Fibroblast of skin of left quadriceps (primary cell): ENCODE results near the gene ART3.

ENCODE experiments used
- DNase-seq, 2 experiments: peaks; one replicate each; pipeline ENCODE4 v3.0.0-alpha.2; 2013; ENCODE audit warnings: low read depth in 2 of 2

The ART3 gene

GRCh38 chr4:76067652-76068286 lies 6.7 kb upstream of the ART3 start:
- peak; percentile 44 to 46 for DNase-seq

GRCh38 chr4:76072760-76073159 lies 1.7 kb upstream of the ART3 start:
- DNase-seq, result no peak

GRCh38 chr4:76074993-76075600 lies 588 bp downstream of the ART3 start:
- no peak for DNase-seq

- no peak for DNase-seq
Observed at GRCh38 chr4:76078033-76078613, 3.6 kb downstream of the ART3 start.

GRCh38 chr4:76083386-76083988 lies 9.0 kb downstream of the ART3 start:
- DNase-seq, result no peak

- no peak for DNase-seq
Observed at GRCh38 chr4:76084542-76084941, 10.0 kb downstream of the ART3 start.

- peak; percentile 7 to 9 for DNase-seq
Observed at GRCh38 chr4:76087007-76087769, 12.7 kb downstream of the ART3 start.

- DNase-seq, result no peak
Observed at GRCh38 chr4:76088719-76089118, 14.2 kb downstream of the ART3 start.

- peak; percentile 47 to 50 for DNase-seq
Observed at GRCh38 chr4:76090241-76090691, 15.8 kb downstream of the ART3 start.

- no peak for DNase-seq
Observed at GRCh38 chr4:76091052-76091451, 16.5 kb downstream of the ART3 start.

- no peak for DNase-seq
Observed at GRCh38 chr4:76095568-76095967, 21.1 kb downstream of the ART3 start.

GRCh38 chr4:76096076-76096475 lies 21.6 kb downstream of the ART3 start:
- DNase-seq, result no peak

GRCh38 chr4:76105652-76106051 lies 31.1 kb downstream of the ART3 start:
- DNase-seq, result no peak

- DNase-seq, result no peak
Observed at GRCh38 chr4:76106442-76106841, 31.9 kb downstream of the ART3 start.

- no peak for DNase-seq
Observed at GRCh38 chr4:76108467-76109181, 34.1 kb downstream of the ART3 start.

- no peak for DNase-seq
Observed at GRCh38 chr4:76116821-76117220, 42.3 kb downstream of the ART3 start.

GRCh38 chr4:76117536-76117935 lies 43.0 kb downstream of the ART3 start:
- no peak for DNase-seq

- no peak for DNase-seq
Observed at GRCh38 chr4:76120199-76120598, 45.7 kb downstream of the ART3 start.

GRCh38 chr4:76125816-76126215 lies 51.3 kb downstream of the ART3 start:
- no peak for DNase-seq

GRCh38 chr4:76127754-76128153 lies 53.2 kb downstream of the ART3 start:
- no peak for DNase-seq

- DNase-seq, result no peak
Observed at GRCh38 chr4:76141241-76141640, 66.7 kb downstream of the ART3 start.

GRCh38 chr4:76144546-76144945 lies 70.0 kb downstream of the ART3 start:
- DNase-seq, result no peak
